Measurements from ENCODE around the gene NUCB2.

The NUCB2 gene

DNA sequence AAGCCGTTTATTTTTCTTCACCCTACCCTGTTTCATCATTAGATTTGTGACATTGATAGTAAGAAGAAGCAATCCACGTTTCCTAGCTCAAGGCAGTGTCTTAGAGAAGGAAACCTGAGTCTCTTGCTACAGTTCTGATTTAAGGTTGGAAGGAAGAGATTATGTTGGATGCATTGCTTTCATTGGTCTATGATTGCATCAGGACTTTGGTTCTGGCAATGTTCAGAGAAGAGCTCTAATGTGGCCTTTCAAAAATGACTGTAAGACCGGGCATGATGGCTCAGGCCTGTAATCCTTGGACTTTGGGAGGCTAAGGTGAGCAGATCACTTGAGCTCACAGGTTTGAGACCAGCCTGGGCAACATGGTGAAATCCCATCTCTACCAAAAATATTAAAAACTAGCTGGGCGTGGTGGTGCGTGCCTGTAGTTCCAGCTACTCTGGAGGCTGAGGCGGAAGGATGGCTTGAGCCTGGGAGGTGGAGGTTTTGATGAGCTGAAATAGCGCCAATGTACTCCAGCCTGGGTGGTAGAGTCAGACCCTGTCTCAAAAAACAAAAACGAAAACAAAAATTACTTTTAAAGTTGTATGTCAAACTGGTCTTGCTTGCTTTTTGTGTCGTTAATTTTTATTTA lies 4.1 kb downstream of the NUCB2 start:
- TF ChIP-seq, protein P1, sequence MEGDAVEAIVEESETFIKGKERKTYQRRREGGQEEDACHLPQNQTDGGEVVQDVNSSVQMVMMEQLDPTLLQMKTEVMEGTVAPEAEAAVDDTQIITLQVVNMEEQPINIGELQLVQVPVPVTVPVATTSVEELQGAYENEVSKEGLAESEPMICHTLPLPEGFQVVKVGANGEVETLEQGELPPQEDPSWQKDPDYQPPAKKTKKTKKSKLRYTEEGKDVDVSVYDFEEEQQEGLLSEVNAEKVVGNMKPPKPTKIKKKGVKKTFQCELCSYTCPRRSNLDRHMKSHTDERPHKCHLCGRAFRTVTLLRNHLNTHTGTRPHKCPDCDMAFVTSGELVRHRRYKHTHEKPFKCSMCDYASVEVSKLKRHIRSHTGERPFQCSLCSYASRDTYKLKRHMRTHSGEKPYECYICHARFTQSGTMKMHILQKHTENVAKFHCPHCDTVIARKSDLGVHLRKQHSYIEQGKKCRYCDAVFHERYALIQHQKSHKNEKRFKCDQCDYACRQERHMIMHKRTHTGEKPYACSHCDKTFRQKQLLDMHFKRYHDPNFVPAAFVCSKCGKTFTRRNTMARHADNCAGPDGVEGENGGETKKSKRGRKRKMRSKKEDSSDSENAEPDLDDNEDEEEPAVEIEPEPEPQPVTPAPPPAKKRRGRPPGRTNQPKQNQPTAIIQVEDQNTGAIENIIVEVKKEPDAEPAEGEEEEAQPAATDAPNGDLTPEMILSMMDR (IDR thresholded peaks at IDR 0.05; ENCODE audit: control extremely low read depth, extremely low read depth, low read depth, missing control alignments) = no peak
- DNase-seq (ENCODE audit: extremely low spot score) = no peak
- CTCF ChIA-PET = interaction anchor here (0.9 to 1.5 kb wide), 3 partner anchors 9 to 51 kb away, joined by 3 to 5 read pairs (median 4); no protein-coding TSS in a partner anchor
- POLR2A ChIA-PET = no interaction called here

DNA sequence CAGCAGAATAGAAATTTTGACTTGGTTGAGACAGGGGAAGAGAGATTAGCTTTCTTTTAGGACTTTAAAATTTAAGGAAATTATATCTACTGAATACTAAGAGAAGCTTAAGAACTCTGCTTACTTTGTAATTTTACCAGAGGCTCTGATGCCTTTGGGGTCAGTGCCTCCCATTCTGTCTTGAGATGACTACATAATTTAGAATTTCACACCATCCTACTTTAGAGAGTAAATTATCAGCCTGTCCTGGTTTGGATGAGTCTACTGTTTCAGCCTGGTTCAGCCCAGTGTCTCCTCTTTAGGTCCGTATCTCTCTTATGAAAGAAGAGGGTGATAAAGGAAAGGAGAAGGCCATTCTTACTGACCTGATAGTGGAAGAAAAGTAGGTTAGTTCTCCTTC lies 9.8 kb downstream of the NUCB2 start:
- TF ChIP-seq, protein P1 (IDR thresholded peaks at IDR 0.05; ENCODE audit: control extremely low read depth, extremely low read depth, low read depth, missing control alignments) = no peak
- no peak for DNase-seq (ENCODE audit: extremely low spot score)
- CTCF ChIA-PET = interaction anchor here (1.0 kb wide), 1 partner anchor 11 kb away, joined by 3 read pairs; no protein-coding TSS in a partner anchor
- POLR2A ChIA-PET = no interaction called here

DNA sequence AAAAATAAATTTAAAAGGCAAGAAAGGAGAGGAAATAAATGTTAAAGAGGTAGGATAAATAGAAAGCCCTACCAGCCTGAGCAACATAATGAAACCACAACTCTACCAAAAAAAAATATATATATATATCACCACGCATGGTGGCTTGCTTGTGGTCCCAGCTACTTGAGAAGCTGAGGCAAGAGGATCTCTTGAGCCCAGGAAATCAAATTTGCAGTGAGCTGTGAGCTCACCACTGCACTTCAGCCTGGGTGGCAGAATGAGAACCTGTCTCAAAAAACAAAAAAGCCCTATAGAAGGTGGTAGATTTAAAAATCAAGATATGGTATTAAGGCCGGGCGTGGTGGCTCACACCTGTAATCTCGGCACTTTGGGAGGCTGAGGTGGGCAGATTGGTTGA lies 10.5 kb downstream of the NUCB2 start:
- POLR2A ChIA-PET = no interaction called here
- CTCF ChIA-PET = no interaction called here
- TF ChIP-seq, protein P1 (IDR thresholded peaks at IDR 0.05; ENCODE audit: control extremely low read depth, extremely low read depth, low read depth, missing control alignments) = no peak
- no peak for DNase-seq (ENCODE audit: extremely low spot score)

DNA sequence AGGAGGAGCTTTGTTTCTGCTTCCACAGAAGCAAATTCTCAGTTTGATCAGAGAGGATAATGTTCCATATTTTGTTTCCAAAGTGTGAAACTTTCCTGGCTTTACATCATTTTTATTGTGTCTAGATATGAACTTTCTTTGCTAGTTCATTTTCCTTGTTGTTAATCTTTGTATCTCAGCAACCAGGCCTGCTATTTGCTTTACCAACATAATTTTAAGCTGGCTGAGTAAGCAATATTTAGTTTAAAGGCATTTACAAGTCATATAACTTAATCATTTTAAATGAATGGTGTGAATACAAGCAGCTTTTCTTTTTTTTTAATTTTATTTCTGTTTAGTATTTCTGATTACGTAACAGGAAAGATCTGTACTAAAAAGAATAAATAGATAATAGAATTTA lies 15.2 kb downstream of the NUCB2 start:
- CTCF ChIA-PET = interaction anchor here (1.3 kb wide), 1 partner anchor 9 kb away, joined by 3 read pairs; no protein-coding TSS in a partner anchor
- no peak for DNase-seq (ENCODE audit: extremely low spot score)
- POLR2A ChIA-PET = no interaction called here
- TF ChIP-seq, protein P1 (IDR thresholded peaks at IDR 0.05; ENCODE audit: control extremely low read depth, extremely low read depth, low read depth, missing control alignments) = no peak

DNA sequence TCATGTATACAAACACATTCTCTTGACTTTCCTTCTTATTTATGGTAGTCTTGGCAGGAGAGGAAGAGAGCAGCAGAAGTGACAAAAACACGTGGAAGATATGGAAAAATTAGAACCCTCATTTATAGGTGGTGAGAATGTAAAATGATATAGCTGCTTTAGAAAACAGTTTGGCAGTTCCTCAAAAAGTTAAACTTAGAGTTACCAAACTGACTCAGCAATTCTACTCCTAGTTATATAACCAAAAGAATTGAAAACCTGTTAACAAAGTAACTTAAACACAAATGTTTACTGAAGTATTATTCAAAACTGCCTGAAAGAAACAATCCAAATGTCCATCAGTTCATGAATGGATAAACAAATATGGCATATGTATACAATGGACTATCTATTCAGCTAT lies 16.8 kb downstream of the NUCB2 start:
- POLR2A ChIA-PET = no interaction called here

DNA sequence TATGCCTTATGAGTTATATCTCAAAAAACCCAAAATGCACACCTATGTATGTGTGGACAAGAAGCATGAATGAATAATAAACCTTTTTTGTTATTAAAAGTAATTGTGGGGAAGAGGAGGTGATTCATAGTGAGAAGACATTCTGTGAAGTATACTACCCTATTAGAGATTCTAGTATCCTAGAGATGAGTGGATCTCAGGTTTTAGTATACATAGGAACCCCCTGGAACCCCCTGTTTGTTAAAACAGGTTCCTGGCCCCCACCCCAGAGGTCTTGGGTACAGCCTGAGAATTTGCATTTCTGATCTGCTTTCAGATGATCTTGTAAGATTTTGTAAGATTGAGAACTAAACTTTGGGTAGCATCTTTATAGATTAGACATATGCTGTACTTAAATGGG lies 17.5 kb downstream of the NUCB2 start:
- ChIA-PET POLR2A (no interaction called here), CTCF (no interaction called here)
- peak; percentile 26 for DNase-seq (ENCODE audit: extremely low spot score)
- TF ChIP-seq, protein P1 (IDR thresholded peaks at IDR 0.05; ENCODE audit: control extremely low read depth, extremely low read depth, low read depth, missing control alignments) = no peak

More for the DNA sequence above, 16.8 kb downstream of the NUCB2 start:
- TF ChIP-seq, protein P1 (IDR thresholded peaks at IDR 0.05; ENCODE audit: control extremely low read depth, extremely low read depth, low read depth, missing control alignments) = no peak
- no peak for DNase-seq (ENCODE audit: extremely low spot score)
- CTCF ChIA-PET = no interaction called here
